Fibroblast of lung (primary cell): Measurements from ENCODE around the gene ZSCAN4. TPM values are rescaled to one million over a fixed set of nuclear protein-coding genes. Genes with fewer than 3 reads are reported as not detected.

ENCODE experiments used
- DNase-seq, 2 donors: peaks; one replicate each; pipeline versions ENCODE4 v3.0.0 to v3.0.0-alpha.2; 2010; ENCODE audit warnings: low read depth in 2 of 2
- H2AFZ ChIP-seq: 2 replicates; pipeline ENCODE4 v1.5.1; 2012; ENCODE audit warnings: low read length, control low read depth, inconsistent platforms
- H3K27ac ChIP-seq: 2 replicates; pipeline ENCODE4 v1.5.1; 2011; ENCODE audit warnings: low read length, control low read depth; ENCODE audit not compliant: insufficient read depth
- H3K27me3 ChIP-seq: 2 replicates; pipeline ENCODE4 v1.5.1; 2011; ENCODE audit warnings: mild to moderate bottlenecking, low read length; ENCODE audit not compliant: control insufficient read depth, insufficient read depth
- H3K36me3 ChIP-seq: 2 replicates; pipeline ENCODE4 v1.5.1; 2011; ENCODE audit warnings: low read length; ENCODE audit not compliant: control insufficient read depth, insufficient read depth
- H3K4me1 ChIP-seq: 2 replicates; pipeline ENCODE4 v1.5.1; 2011; ENCODE audit warnings: low read length; ENCODE audit not compliant: control insufficient read depth, insufficient read depth; ENCODE audit errors: extremely low read depth
- H3K4me2 ChIP-seq: 2 replicates; pipeline ENCODE4 v1.5.1; 2011; ENCODE audit warnings: low read length, control low read depth; ENCODE audit not compliant: insufficient read depth; ENCODE audit errors: extremely low read depth
- H3K4me3 ChIP-seq, 4 experiments: fragments of 200-600 bp in 1 of 4; sonication (generic) in 1 of 4; replicated peaks in 1 of 4; 2 replicates each; pipeline ENCODE4 v1.5.1; 2011 to 2016; ENCODE audit warnings: low read length in 4 of 4, low read depth in 3 of 4, mild to moderate bottlenecking in 3 of 4, control low read depth in 2 of 4, inconsistent platforms in 1 of 4, mixed read lengths in 1 of 4; ENCODE audit not compliant: insufficient read depth in 1 of 4; ENCODE audit errors: control extremely low read depth in 1 of 4
- H3K79me2 ChIP-seq: 2 replicates; pipeline ENCODE4 v1.5.1; 2012; ENCODE audit warnings: mild to moderate bottlenecking, low read length, inconsistent platforms; ENCODE audit not compliant: control insufficient read depth, insufficient read depth
- H3K9ac ChIP-seq: 2 replicates; pipeline ENCODE4 v1.5.1; 2011; ENCODE audit warnings: mild to moderate bottlenecking, low read length, control low read depth; ENCODE audit not compliant: insufficient read depth
- H3K9me3 ChIP-seq: 2 replicates; pipeline ENCODE4 v1.5.1; 2012; ENCODE audit warnings: low read depth, low read length; ENCODE audit not compliant: control insufficient read depth, insufficient read depth
- H4K20me1 ChIP-seq: 2 replicates; pipeline ENCODE4 v1.5.1; 2011; ENCODE audit warnings: low read length; ENCODE audit not compliant: control insufficient read depth, insufficient read depth; ENCODE audit errors: extremely low read depth
- EZH2 ChIP-seq: IDR thresholded peaks from 2 replicates; pipeline ENCODE4 v1.5.1; 2012; ENCODE audit warnings: low read length, control low read depth, mild to moderate bottlenecking; ENCODE audit errors: missing control alignments
- polyA plus RNA-seq, 2 donors: library from polyadenylated mRNA; depleted of rRNA in 1 of 2; stranded (reverse) in 1 of 2; unstranded in 1 of 2; fragments of >200 nt; gene quantifications; 2 replicates each; pipeline ENCODE4 v1.2.1, GENCODE V29; 2011 to 2012; ENCODE audit warnings: missing spikeins in 1 of 2
- total RNA-seq: library from RNA; depleted of rRNA; stranded (reverse); fragments of >200 nt; gene quantifications from 2 replicates; pipeline ENCODE4 v1.2.1, GENCODE V29; 2014
- TF ChIP-seq, protein P1 (sequence below), 2 donors: IDR thresholded peaks in 1 of 2; conservative IDR thresholded peaks in 1 of 2; 1 replicate in 1 of 2; 2 replicates in 1 of 2; pipeline ENCODE4 v1.5.1; 2011 to 2012; ENCODE audit warnings: low read length in 2 of 2, control low read depth in 1 of 2, inconsistent platforms in 1 of 2, low read depth in 1 of 2, mild to moderate bottlenecking in 1 of 2

The ZSCAN4 gene
- total and polyA plus RNA-seq, 2 donors (not counting 1 experiment from before 2014, with no cell fraction given): not detected

DNA sequence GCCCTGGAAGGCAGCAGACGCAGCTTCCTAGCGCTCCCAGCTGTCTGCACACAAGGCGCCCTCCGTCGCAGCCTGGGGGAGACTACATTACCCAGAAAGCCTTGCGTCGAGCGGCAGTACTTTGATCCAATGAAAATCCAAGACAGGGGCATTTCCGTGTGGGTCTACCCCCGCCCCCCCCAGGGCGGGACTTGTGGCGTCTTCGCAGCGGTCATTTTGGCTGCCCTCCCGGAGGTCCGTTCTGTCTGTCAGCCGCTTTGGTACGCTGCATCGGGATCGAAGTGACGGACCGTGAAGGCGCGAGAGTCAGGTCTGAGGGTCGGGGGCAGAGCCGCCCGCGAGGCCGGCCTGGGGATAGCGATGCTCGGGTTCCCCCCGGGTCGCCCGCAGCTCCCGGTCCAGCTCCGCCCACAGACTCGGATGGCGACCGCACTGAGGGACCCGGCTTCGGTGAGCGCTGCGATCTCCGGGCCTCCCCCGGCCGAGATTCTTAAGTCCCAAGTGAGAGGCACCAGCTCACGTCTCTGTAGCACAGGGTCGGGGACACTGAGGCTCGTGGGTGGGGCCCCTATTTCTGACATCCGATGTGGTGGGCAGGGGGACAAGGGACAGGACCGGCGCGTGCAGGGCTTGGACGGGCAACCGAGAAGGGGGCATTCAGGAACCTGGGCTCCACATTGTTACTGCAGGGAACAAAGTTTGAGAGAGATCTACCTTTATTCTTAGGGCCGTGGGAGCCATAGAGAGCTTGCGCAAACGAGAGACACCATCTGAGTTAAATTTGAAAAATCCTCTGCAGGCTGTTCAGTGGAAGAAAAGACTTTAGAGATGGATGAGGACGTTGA lies 35.5 kb upstream of the ZSCAN4 start, which contains the start of gene ZNF211:
ZNF211 (plus strand) TSS at position 182 of the 845 bp plus-strand sequence; CDS start at position 361, 179 bp downstream.
- TF ChIP-seq, protein P1, sequence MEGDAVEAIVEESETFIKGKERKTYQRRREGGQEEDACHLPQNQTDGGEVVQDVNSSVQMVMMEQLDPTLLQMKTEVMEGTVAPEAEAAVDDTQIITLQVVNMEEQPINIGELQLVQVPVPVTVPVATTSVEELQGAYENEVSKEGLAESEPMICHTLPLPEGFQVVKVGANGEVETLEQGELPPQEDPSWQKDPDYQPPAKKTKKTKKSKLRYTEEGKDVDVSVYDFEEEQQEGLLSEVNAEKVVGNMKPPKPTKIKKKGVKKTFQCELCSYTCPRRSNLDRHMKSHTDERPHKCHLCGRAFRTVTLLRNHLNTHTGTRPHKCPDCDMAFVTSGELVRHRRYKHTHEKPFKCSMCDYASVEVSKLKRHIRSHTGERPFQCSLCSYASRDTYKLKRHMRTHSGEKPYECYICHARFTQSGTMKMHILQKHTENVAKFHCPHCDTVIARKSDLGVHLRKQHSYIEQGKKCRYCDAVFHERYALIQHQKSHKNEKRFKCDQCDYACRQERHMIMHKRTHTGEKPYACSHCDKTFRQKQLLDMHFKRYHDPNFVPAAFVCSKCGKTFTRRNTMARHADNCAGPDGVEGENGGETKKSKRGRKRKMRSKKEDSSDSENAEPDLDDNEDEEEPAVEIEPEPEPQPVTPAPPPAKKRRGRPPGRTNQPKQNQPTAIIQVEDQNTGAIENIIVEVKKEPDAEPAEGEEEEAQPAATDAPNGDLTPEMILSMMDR (conservative IDR thresholded peaks at IDR 0.05 in 1 of 2, IDR thresholded peaks at IDR 0.05 in 1 of 2; ENCODE audit: low read depth in 1 of 2, low read length in 2 of 2): no peak
- TF ChIP-seq EZH2: no peak
- H4K20me1 ChIP-seq: no peaks in the 10 kb centered on the region
- no peaks in the 10 kb centered on the region for H3K79me2 ChIP-seq
- peak within 1 kb of the TSS; percentile 71 for H3K27ac ChIP-seq
- peak within 1 kb of the TSS; percentile 85 for H3K4me2 ChIP-seq
- no peaks in the 10 kb centered on the region for H3K4me1 ChIP-seq
- H3K4me3 ChIP-seq: peak within 1 kb of the TSS; percentile 78 to 96 (median 90)
- DNase-seq: peak; percentile 93 to 94
- H3K36me3 ChIP-seq: peaks cover 4% of the 10 kb centered on the region
- H3K27me3 ChIP-seq: no peaks in the 10 kb centered on the region
- H3K9me3 ChIP-seq: no peaks in the 10 kb centered on the region
- H2AFZ ChIP-seq: peak within 1 kb of the TSS; percentile 88
- H3K9ac ChIP-seq: peak within 1 kb of the TSS; percentile 74

DNA sequence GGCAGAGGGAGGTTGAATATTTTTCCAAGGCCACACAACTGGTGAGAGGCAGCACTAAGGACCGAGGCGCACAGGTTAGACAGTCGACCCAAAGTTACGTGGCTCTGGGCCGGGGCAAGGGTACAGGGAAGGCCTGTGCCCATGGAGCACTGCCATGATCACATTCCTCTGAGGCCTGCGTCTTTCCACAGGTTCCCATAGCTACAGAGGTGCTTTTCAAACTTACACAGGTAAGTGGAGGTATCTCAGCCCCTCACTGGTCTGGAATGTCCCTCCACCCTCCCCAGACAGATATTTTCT lies 35.0 kb upstream of the ZSCAN4 start:
- H3K4me3 ChIP-seq: peak overlapping the region; percentile 78 to 96 (median 90)
- peak overlapping the region; percentile 71 for H3K27ac ChIP-seq
- no peaks in the 10 kb centered on the region for H4K20me1 ChIP-seq
- peak overlapping the region; percentile 74 for H3K9ac ChIP-seq
- TF ChIP-seq, protein P1 (conservative IDR thresholded peaks at IDR 0.05 in 1 of 2, IDR thresholded peaks at IDR 0.05 in 1 of 2; ENCODE audit: low read depth in 1 of 2, low read length in 2 of 2): no peak
- no peak for TF ChIP-seq EZH2
- no peaks in the 10 kb centered on the region for H3K27me3 ChIP-seq
- no peak for DNase-seq
- peak overlapping the region; percentile 88 for H2AFZ ChIP-seq
- no peaks in the 10 kb centered on the region for H3K79me2 ChIP-seq
- H3K4me2 ChIP-seq: peak overlapping the region; percentile 85
- no peaks in the 10 kb centered on the region for H3K9me3 ChIP-seq
- peaks cover 4% of the 10 kb centered on the region for H3K36me3 ChIP-seq
- no peaks in the 10 kb centered on the region for H3K4me1 ChIP-seq

DNA sequence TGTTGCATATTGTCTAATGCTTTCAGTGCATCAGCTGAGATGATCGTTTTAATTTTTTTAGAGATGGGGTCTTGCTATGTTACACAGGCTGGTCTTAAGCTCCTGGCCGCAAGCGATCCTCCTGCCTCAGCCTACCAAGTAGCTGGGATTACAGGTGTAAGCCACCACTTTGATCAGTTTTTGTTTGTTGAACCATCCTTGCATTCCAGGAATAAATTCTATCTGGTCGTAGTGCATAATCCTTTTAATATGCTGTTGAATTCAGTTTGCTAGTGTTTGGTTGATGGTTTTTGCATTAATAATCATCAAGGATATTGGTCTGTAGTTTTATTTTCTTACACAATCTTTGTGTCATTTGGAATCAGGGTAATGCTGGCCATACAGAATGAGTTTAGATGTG lies 31.4 kb upstream of the ZSCAN4 start:
- Histone ChIP-seq H4K20me1 (no peaks in the 10 kb centered on the region), H3K4me3 (no peak overlapping the region), H3K9ac (no peak overlapping the region), H3K36me3 (peaks cover 17% of the 10 kb centered on the region), H2AFZ (no peak overlapping the region), H3K4me2 (no peak overlapping the region), H3K79me2 (no peaks in the 10 kb centered on the region), H3K27me3 (no peaks in the 10 kb centered on the region), H3K9me3 (peaks cover 9% of the 10 kb centered on the region), H3K4me1 (no peaks in the 10 kb centered on the region), H3K27ac (no peak overlapping the region)
- no peak for TF ChIP-seq EZH2
- TF ChIP-seq, protein P1 (conservative IDR thresholded peaks at IDR 0.05 in 1 of 2, IDR thresholded peaks at IDR 0.05 in 1 of 2; ENCODE audit: low read depth in 1 of 2, low read length in 2 of 2): no peak
- DNase-seq: no peak
